Fibroblast of skin of back (primary cell): ENCODE results near the gene GINS1.
A peak's percentile ranks its signal among the peaks of the same experiment; 100 is the strongest.
"Not testable (repeated sequence)": the region's sequence is repeated elsewhere in the genome, so short reads cannot be mapped to it uniquely, and the experiment has no call there.

Source experiments
- DNase-seq: peaks from one replicate; pipeline ENCODE4 v3.0.0-alpha.2; 2013

The GINS1 gene

DNA sequence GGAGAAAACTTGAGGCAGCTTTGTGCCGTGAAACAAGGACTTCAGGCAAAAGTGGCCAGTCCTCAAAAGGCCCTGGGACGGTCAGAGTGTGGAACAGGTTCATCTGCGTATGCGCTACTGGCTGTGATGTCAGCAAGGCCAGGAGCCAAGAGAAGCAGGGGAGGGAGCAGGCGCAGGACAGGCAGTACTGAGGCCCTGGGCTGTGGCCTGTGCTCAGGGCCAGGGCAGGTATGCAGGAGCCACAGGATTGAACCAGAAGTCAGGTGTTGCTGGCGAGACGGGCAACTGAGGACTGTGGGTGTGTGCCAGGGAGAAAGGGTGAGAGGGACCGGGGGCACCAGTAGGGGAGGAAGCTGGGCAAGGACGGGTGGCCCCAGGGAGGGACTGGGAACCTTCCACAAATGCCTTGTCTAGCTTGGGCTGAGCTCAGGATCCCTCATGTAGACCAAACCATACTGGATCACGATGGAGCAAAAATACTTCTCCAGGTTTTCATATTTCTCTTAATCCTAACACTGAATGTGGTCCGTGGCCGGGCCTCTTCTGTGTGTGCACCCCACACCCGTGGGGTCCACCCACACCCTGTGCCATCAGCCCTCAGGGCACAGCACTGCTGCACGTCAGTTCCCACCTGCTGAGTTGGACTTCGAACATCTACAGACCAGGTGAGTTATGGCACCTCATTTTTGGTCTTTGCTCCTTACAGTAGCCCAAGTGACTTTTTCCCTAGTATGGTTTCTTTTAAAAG lies 46.9 kb downstream of the GINS1 start:
- DNase-seq, result no peak

DNA sequence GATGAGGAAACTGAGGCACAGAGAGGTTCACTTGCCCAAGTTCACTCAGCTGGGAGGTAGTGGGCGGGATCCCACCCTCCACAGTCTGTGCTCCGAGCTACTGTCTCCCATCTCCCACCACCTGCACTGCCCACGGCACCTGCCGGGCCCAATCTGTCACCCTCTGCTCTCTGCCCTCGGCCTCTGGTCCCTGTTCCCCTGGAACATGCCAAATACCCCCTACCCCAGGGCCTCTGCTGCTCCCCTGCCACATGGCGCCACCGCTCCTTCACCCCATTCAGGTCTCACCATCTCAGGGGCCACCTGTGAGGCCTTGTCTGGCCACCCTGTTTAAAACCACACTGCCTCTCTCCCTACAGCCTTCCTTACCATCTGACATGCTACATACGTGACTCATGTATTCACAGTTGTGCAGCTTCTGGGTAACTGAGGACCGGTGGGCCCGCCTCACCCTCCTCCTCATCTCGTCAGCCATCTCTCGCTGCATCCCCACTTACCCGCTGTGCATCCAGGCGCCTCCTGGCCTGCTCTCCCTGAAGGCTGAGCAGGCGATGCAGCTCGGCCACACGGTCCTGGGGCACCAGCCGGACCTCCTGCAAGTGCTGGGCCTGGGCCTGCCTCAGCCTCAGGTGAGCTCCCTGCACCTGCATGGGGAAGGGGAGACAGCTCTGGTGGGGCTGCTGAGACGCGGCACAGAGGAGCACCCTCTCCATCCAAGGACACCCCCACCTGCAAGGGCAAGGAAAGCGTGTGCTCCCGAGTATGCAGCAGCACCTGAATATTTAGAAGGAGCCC lies 50.6 kb downstream of the GINS1 start:
- no peak for DNase-seq

DNA sequence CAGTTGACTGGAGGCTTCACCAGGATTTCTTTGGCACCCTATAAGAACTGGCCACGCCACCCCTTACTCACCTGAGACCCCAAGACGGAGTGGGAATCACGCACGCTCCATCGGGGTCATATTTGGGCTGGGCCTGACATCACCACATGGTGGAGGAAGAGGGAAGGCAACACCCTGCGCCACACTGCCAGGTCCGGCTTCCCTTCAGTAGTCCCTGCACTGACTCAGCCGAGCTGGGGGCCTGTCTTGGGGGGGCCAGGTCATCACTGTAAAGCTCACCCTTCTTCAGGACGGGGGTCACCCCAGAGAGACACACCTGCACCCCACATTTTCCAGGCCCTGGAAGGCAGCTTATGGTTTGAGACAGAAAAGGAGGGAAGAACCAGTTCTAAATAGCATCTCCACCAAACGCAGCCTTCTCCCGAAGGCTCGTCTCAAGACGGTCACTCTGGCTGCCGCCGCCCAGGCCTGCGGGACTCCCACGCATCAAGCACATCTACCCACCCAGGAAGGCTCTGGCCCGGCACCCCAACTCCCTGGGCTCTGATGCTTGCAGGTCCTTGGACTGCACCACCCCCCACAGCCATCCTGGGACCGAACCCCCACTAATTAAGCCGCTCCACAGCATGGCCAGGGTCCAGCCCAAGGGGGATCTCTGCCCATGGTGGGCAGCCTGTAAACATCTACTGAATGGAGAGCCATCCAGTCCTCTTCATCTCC lies 51.8 kb downstream of the GINS1 start:
- no peak for DNase-seq

DNA sequence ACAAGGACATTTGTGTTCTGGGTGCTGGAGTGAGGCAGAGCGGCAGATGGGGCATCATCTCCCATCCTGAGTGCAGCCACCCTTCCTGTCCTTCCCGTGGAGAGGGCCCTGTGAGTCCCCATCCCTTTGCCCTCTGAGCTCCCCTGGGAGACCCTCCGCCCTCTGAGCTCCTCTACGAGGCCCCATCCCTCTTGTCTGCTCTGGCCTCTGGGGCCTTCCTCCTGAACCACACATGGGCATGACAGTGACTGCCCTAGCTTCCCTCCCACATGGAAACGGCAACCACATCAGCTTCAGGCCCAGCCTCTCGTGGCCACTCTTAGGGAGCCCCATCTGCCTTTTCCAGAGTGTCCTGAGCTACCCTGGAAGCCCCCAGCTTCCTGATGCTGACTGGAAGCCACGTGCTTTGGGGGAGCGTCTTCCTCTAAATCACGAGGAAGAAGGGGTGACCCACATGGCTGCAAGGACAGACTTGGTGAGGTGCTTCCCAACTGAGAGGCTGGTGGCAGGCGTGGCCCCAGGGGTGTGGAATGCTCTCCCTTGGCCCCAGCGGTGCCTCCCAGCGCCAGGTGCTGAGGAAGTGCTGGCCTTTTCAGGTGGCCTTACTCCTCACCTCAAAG lies 52.6 kb downstream of the GINS1 start:
- DNase-seq, result no peak

DNA sequence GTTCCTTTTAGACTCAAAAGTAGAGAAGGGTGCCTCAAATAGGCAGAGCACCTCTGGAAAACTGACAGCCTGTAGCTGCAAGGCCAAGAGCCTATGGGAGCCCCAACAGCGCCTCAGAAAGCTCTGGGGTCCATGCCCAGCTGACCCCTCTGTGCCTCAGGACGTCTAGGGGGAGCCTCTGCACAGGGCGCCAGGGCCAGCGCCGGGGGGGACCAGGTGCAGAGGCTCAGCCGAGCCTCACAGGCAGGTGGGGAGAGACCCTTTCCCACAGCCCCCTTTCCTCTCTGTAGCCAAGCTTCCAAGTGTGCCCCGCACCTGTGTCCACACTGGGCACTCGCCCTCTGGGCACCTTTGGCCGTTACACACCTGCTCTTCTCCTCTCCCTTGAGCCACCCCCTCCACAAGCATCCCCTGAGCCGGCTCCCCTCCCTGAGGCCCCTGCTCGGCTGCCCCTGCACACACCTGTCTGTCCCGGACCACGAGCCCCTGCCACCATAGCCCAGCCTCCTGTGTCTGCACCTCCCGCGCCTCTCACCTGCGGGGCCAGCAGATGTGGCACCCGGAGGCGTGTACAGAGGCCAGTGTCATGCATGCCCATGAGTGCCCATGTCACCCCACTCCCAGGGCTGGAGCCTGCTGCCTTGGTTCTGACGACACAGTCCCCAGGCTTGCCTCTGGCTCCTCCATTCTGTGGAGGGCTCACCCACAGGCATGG lies 53.2 kb downstream of the GINS1 start:
- no peak for DNase-seq

DNA sequence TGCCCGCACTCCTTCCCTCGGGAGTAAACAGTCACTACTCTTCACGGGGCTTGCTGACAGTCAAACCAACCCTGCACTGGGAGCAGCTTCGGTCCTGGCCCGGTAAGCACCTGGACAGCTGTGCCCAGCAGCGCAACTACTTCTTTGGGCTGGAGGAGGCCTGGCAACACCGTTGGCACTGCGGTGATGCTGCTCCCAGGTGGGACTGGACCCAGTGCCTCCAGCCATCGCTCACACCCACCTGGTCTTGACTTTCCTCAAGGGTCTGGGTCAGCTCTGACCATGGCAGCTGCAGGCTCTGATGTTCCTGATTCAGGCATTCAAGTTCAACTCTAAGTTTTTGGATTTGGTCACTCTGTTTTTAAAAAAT lies 53.8 kb downstream of the GINS1 start:
- no peak for DNase-seq

DNA sequence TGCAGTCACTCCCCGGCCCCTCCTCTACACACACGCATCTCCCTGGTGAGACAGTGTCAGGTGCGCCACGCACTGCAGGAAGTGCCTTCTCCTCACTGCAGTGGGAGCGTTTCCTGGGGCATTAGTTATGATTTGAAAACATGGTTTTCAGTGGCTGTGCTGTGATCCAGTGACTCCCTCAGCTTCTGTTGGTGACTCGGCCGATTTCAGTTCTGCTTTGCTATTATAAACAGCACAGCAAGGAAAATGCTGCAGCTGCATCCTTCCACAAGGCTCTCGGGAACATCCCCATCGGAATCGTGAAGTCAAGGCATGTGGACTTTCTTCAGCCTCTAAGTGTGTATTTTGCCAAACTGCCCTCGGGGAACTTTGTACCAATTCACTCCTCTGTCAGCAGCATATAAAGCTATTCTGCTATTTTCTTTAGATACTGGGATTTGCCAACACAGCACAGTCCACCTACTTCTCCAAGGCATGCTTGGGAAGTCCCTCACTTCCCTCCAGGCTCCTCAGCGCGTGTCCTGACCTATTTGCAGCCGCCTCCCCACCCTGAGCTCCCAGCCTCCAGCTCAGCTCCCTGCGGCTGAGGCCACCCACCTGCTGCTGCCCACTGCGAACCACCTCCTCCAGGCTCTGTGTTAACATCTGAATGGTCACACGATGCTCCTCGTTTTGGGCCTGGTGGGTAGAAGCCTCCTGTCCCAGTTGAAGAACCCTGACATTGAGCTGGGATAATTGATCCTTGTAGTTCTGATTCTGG lies 54.5 kb downstream of the GINS1 start:
- no peak for DNase-seq

DNA sequence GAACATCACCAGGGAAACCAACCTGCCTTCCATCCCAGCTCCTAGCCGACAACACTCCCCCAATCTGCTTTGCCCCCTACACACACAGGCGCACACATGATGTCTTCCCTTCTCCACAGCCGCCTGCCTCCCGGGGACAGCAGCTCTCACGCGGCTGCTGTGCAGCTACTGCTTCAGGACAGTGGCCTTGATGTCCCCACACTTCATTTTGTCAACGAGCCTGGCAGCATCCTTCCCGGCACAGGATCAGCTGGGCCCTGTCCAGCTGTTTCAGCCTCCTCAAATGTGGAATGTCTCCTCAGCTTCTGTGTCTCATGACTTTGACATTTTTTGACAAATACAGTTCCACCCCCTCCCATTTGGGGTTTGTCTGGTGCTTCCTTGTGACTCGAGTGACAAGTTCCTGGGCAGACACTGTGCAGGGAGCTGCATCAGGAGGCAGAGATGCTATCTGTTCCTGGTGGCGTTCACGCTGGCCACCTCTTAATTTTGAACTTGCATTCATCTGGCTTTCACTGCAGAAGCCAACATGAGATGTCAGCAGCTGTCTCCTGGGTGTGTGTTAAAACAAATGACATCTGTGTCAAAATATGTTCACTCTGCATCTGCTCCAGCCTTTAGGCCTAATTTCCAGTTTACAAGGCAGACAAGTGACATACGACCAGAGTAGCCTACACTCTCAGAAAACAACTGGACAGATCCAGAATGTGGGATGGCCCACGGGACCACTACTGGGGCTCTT lies 57.2 kb downstream of the GINS1 start:
- DNase-seq, result peak; percentile 25

DNA sequence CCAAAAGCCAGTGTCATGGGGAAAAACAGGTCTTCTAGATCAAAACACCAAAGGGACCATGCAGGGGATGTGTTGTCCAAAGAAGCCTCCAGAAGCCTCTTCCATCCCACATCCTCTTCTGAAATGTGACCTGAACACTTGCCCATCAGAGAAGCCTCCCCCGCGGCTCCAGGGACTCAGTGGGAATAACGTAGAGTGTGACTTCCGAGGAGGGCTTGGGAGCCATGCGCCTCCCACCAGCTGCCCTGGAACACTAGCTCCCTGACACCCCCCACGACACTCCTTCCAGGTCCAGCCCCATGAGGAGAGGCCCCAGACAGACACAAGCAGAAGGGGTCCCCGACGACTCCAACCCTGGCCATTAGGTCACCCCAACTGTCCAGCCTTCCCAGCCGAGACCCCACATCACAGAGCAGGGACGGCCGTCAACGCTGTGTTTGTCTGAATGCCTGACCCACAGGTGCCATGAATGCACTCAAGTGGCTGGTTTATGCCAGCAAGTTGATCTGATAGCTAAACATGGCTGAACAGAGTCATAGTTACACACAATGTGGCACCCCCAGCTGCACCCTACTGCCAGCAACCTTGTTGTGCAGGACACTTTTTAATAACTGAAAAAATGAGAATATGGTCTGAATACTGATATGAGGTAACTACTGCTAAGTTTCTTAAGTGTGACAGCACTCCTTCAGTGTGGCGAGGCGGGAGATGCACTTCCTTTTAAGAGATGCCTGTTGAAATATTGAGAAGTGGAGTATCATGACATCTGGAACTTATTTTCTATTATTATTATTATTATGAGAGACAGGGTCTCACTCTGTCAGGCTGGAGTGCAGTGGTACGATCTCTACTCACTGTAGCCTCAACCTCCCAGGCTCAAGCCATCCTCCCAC lies 58.0 kb downstream of the GINS1 start:
- DNase-seq, result no peak

DNA sequence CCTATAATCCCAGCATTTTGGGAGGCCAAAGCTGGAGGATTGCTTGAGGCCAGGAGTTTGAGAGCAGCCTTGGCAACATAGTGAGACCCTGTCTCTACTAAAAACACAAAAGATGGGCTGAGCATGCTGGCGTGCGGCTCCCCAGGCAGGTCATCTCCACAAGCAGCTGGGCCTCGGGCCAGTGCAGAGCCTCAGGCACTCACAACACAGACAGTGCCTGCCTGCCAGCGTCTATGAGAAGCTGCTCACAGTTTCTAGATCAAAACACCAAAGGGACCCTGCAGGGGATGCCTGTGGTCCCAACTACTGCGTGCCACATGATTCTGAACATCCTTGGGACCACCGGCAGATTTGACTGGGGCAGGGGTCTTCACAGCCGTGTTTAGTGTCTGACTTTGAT lies 59.4 kb downstream of the GINS1 start:
- no peak for DNase-seq

DNA sequence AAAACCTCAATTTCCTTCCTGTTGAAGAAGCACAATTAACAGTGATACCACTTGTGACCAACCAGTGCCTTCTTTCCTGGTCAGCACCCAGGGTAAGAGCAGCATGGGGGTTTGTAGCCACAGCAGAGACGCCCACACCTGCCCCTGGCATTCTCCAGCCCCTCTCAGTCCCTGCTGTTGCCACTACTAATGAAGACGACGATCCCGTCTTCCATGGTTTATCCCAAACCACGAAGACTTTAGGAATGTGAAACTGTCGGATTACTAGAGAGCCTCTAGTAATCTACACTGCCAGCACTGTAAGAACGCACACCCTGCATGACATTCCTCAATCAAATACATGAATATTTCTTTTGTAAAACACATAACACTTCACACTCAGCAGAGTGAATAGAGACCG lies 60.0 kb downstream of the GINS1 start:
- DNase-seq, result no peak

DNA sequence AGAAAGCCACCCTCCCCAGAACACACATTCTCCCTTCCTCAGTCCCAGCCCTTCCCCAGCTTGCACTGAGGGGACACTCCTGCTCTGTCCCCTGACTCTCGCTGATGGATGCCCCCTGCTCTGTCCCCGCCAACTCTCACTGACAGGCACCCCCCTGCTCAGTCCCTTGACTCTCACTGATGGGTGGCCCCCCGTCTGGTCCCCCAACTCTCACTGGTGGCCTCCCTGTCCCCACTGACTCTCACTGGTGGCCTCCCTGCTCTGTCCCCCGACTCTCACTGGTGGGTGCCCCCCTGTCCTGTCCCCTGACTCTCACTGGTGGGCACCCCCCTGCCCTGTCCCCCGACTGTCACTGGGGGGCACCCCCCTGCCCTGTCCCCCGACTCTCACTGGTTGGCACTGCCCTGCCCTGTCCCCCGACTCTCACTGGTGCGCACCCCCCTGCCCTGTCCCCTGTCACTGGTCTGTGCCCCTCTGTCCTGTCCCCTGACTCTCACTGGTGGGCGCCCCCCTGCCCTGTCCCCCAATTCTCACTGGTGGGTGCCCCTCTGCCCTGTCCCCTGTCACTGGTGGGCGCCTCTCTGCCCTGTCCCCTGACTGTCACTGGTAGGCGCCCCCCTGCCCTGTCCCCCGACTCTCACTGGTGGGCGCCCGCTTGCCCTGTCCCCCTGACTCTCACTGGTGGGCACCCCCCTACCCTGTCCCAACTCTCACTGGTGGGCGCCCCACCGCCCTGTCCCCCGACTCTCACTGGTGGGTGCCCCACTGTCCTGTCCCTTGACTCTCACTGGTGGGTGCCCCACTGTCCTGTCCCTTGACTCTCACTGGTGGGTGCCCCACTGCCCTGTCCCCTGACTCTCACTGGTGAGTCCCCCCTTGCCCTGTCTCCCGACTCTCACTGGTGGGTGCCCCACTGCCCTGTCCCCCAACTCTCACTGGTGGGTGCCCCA lies 60.9 kb downstream of the GINS1 start:
- DNase-seq, result no peak

DNA sequence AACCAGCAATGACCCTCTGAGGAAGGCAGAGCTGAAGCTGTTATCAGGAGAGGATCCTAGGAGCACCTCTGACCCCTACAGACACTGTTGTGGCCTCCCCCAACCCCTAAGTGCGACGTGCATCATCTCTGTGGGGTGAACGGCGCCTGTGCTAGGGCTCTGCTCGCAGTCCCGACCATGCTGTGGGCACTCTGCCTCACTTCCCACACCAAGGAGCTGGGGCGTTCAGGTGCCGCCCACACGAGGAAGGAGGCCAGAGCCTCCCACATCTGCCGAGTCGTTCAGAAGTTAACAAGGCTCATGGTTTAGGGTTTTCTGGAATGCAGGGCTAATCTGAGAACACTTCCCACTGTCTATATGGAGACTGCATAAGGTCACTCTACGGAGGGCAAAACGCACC lies 62.1 kb downstream of the GINS1 start:
- DNase-seq, result no peak

DNA sequence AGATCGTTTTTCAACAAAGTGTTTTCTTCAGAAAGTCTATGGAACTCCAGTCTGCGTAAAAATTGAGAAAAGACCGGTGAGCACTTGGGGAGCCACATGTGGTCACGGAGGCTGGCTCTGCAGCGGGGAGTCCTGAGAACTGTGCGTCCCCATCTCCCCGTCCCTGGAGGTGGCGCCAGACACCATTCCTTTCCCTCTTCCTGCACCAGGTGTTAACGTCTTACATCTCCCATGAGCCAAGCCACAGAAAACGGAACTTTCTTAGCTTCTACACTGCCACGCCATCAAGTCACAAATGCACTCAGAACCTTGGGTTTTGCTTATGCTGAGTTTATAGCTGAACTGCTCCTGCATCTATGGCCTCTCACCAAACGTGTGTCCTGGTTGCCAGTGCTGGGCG lies 62.6 kb downstream of the GINS1 start:
- peak; percentile 14 for DNase-seq

DNA sequence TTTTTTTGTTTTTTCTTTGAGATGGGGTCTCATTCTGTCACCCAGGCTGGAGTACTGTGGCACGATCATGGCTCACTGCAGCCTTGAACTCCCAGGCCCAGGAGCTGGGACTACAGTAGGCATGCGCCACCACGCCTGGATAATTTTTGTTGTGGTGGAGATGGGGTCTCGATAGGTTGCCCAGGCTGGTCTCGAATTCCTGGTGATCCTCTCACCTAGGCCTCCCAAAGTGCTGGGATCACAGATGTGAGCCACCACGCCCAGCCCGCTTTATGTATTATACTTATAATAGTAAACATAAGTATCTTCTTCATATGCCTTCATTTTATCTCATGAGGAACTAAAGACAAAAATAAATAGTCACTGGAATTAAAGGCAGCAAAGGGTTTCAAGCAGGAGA lies 63.5 kb downstream of the GINS1 start:
- DNase-seq, result no peak

DNA sequence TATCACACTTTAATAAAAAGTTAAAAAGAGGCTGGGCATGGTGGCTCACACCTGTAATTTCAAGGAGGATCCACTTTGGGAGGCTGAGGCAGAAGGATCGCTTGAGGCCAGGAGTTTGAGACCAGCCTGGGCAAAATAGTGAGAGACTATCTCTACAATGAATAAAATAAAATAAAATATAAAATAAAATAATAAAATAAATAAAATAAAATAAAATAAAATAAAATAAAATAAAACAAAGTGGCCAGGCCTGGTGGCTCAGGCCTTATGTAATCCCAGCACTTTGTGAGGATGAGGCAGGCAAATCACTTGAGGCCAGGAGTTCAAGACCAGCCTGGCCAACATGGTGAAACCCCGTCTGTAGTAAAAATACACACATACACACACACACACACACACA lies 65.8 kb downstream of the GINS1 start:
- not testable (repeated sequence) for DNase-seq

DNA sequence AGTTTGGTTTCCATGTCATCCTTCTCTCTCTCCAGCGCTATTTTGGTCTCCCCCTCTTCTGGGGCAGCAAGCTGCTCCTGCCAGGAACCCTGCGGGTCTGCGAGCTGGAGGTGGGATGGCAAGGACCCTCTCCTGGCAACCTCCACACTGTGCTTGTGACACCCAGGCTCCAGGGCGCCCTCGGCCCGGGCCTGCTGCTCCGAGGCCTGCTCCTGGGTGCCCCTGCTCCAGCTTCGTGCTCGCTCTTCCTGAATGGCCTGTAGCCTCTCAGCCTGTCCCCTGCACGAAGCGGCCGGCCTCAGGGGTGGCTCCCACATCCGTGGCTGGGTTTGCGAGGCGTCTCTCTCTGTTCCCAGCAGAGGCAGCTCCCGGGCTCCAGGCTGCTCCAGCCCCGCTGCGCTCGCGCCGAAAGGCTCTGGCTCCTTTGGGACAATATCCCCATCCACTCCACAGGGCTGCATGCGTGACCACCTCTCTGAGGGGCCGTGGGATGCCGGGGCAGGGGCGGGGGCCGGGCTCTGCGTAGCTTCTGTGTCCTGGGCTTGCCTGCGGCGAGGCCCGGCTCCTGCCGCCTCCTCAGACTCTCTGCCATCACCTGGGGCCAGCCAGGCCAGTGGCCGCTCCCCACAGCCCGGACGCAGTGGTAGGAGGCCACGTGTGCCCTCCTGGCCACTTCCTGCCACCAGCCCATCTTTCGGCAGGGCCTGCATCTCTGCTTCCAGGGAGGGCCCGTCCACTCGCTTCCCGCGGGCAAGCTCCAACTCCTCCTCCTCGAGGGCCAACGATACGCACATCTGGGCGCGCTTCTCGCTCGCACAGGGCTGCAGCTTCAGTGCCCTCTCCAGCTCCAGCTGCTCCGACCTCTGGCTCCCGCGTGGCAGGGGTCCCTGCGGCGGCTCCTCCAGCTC lies 68.9 kb downstream of the GINS1 start:
- no peak for DNase-seq
